SU-DHL-6 (cell line): ENCODE measurements around the gene BZW2.

Experiments
- H2AFZ ChIP-seq: fragments of 200-600 bp; sonication (generic); 2 replicates; pipeline ENCODE4 v1.6.1; 2014; ENCODE audit warnings: low read depth, mild to moderate bottlenecking, moderate library complexity, mixed read lengths, antibody characterized with exemption, low read length; ENCODE audit not compliant: severe bottlenecking
- H3F3A ChIP-seq: fragments of 200-600 bp; shearing (Covaris generic); 2 replicates; pipeline ENCODE4 v1.6.0; 2016; ENCODE audit warnings: antibody characterized with exemption, mild to moderate bottlenecking; ENCODE audit not compliant: insufficient read depth
- H3K27ac ChIP-seq: fragments of 200-600 bp; sonication (generic); 2 replicates; pipeline ENCODE4 v1.5.1; 2016; ENCODE audit warnings: low read depth, mild to moderate bottlenecking, low read length, moderate library complexity, mixed read lengths
- H3K27me3 ChIP-seq: fragments of 200-600 bp; sonication (generic), shearing (Covaris generic); 2 replicates; pipeline ENCODE4 v1.6.0; 2014; ENCODE audit warnings: mild to moderate bottlenecking, low read length
- H3K36me3 ChIP-seq: fragments of 200-600 bp; sonication (generic); 2 replicates; pipeline ENCODE4 v1.6.1; 2014; ENCODE audit warnings: mild to moderate bottlenecking, low read length, mixed read lengths
- H3K4me2 ChIP-seq: fragments of 300-600, 200-600 bp; shearing (Covaris generic), sonication (generic); 2 replicates; pipeline ENCODE4 v1.6.0; 2014; ENCODE audit warnings: low read length, low read depth, mild to moderate bottlenecking; ENCODE audit not compliant: poor library complexity, severe bottlenecking
- H3K4me3 ChIP-seq: fragments of 200-600 bp; sonication (generic); 2 replicates; pipeline ENCODE4 v1.5.1; 2014; ENCODE audit warnings: antibody characterized with exemption, low read length, mild to moderate bottlenecking, mixed read lengths; ENCODE audit not compliant: insufficient read depth, poor library complexity, severe bottlenecking
- H3K79me2 ChIP-seq: fragments of 200-600 bp; sonication (generic); 2 replicates; pipeline ENCODE4 v1.6.1; 2014; ENCODE audit warnings: mild to moderate bottlenecking, low read length, moderate library complexity; ENCODE audit not compliant: insufficient read depth
- H3K9ac ChIP-seq: fragments of 200-600 bp; sonication (generic); 2 replicates; pipeline ENCODE4 v1.7.0; 2014; ENCODE audit warnings: mild to moderate bottlenecking, low read length
- H3K9me2 ChIP-seq: fragments of 200-600 bp; sonication (generic); replicated peaks from 2 replicates; pipeline ENCODE4 v1.6.1; 2014; ENCODE audit warnings: low read length; ENCODE audit not compliant: insufficient read depth
- H3K9me3 ChIP-seq: fragments of 200-600 bp; sonication (generic); 2 replicates; pipeline ENCODE4 v1.6.1; 2014; ENCODE audit warnings: low read length, mixed read lengths; ENCODE audit not compliant: insufficient read depth
- H4K20me1 ChIP-seq: fragments of 200-600 bp; sonication (generic); 2 replicates; pipeline ENCODE4 v1.6.1; 2014; ENCODE audit warnings: low read depth, mild to moderate bottlenecking, antibody characterized with exemption, low read length, moderate library complexity, mixed read lengths
- EZH2phosphoT487 ChIP-seq: fragments of 200-600 bp; sonication (generic), shearing (Covaris generic); conservative IDR thresholded peaks from 2 replicates; pipeline ENCODE4 v1.6.1; 2018; ENCODE audit warnings: mild to moderate bottlenecking, antibody characterized with exemption, low read length, moderate library complexity, mixed read lengths
- TF ChIP-seq, protein P1 (sequence below): fragments of 200-600 bp; sonication (generic); IDR thresholded peaks from one replicate; pipeline ENCODE4 v1.5.1; 2017; ENCODE audit warnings: antibody characterized with exemption, mild to moderate bottlenecking, low read length, moderate library complexity; ENCODE audit not compliant: insufficient read depth, poor library complexity, severe bottlenecking

Gene BZW2

DNA sequence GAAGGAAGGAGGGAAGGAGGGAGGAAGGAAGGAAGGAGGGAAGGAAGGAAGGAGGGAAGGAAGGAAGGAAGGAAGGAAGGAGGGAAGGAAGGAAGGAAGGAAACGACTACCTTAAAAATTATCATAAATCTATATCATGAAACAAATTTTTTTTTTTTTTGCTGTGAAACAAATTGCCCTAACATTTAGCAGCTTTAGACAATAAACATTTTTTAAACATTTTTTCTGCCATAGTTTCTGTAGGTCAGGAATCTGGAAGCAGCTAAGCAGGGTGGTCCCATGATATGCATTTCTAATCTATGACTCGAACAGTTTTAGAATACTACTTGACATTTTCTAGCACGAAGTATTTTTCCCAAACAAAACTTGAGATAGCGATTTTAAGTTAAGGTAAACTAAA is 64.7 kb downstream of the BZW2 start:
- H3K9me2 ChIP-seq: no peaks in the 10 kb centered on the region
- H3K27me3 ChIP-seq: no peaks in the 10 kb centered on the region
- H3F3A ChIP-seq: peaks cover 7% of the 10 kb centered on the region
- peaks cover 15% of the 10 kb centered on the region; the same call in 1 of the 2 replicates for H3K36me3 ChIP-seq
- H2AFZ ChIP-seq: no peak overlapping the region
- no peak overlapping the region for H3K27ac ChIP-seq
- H3K4me2 ChIP-seq: no peak overlapping the region
- H3K9ac ChIP-seq: no peak overlapping the region
- no peaks in the 10 kb centered on the region for H3K9me3 ChIP-seq
- H3K79me2 ChIP-seq: no peaks in the 10 kb centered on the region
- no peak overlapping the region for H3K4me3 ChIP-seq
- H4K20me1 ChIP-seq: no peaks in the 10 kb centered on the region
- TF ChIP-seq EZH2phosphoT487: no peak
- TF ChIP-seq, protein P1, sequence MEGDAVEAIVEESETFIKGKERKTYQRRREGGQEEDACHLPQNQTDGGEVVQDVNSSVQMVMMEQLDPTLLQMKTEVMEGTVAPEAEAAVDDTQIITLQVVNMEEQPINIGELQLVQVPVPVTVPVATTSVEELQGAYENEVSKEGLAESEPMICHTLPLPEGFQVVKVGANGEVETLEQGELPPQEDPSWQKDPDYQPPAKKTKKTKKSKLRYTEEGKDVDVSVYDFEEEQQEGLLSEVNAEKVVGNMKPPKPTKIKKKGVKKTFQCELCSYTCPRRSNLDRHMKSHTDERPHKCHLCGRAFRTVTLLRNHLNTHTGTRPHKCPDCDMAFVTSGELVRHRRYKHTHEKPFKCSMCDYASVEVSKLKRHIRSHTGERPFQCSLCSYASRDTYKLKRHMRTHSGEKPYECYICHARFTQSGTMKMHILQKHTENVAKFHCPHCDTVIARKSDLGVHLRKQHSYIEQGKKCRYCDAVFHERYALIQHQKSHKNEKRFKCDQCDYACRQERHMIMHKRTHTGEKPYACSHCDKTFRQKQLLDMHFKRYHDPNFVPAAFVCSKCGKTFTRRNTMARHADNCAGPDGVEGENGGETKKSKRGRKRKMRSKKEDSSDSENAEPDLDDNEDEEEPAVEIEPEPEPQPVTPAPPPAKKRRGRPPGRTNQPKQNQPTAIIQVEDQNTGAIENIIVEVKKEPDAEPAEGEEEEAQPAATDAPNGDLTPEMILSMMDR: no peak

DNA sequence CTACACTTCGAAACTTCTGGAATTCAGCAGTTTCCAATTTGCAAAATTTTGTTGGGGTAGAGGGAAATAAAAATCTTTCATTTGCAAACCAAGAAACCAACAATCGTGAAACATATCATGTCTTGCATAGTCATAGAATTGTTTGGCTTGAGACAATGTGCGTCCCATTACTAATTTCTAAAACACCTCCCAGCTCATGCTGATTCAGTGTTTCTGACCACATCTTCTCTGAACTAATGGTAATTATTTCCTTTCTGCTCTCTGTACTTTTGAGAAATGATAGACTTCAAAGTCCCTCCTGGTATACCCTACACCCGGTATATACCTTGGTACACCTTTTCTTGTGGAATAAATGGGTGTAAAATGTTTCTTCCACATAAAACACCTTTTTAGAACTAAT is 65.7 kb downstream of the BZW2 start:
- H3K9me3 ChIP-seq: no peaks in the 10 kb centered on the region
- no peaks in the 10 kb centered on the region for H3K27me3 ChIP-seq
- no peaks in the 10 kb centered on the region for H3K79me2 ChIP-seq
- no peaks in the 10 kb centered on the region for H3K9me2 ChIP-seq
- no peak overlapping the region for H3K9ac ChIP-seq
- H3K4me2 ChIP-seq: no peak overlapping the region
- no peak overlapping the region for H3K27ac ChIP-seq
- no peaks in the 10 kb centered on the region for H4K20me1 ChIP-seq
- TF ChIP-seq, protein P1: no peak
- TF ChIP-seq EZH2phosphoT487: no peak
- peaks cover 9% of the 10 kb centered on the region; the same call in 1 of the 2 replicates for H3K36me3 ChIP-seq
- H2AFZ ChIP-seq: no peak overlapping the region
- H3F3A ChIP-seq: peaks cover 7% of the 10 kb centered on the region
- H3K4me3 ChIP-seq: no peak overlapping the region

DNA sequence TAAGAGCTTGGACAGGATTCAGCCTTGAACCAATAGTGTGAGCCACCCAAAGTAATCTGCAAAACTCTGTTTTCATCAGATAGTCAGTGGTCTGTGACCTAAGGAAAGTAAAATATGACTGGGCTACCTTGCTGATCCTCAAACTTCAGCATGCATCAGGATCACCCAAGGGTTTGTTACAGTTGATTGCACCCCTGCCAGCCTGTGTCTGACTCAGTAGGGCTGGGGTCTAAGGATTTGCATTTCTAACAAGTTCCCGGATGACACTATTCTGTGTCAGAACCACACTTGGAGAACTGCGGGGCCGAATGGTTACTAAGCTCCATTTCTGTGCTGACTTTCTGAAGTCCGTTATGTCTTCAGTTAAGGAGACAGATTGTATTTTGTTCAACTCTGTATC is 66.9 kb downstream of the BZW2 start:
- Histone ChIP-seq H4K20me1 (no peaks in the 10 kb centered on the region), H3K9me3 (no peaks in the 10 kb centered on the region), H3K9ac (no peak overlapping the region), H3K4me3 (no peak overlapping the region), H3K9me2 (no peaks in the 10 kb centered on the region), H3K27ac (no peak overlapping the region), H2AFZ (no peak overlapping the region), H3K79me2 (no peaks in the 10 kb centered on the region), H3K36me3 (peaks cover 9% of the 10 kb centered on the region; the same call in 1 of the 2 replicates), H3K27me3 (no peaks in the 10 kb centered on the region), H3K4me2 (no peak overlapping the region), H3F3A (peaks cover 7% of the 10 kb centered on the region)
- no peak for TF ChIP-seq EZH2phosphoT487
- TF ChIP-seq, protein P1: no peak
